Stimulated activated naive CD4-positive, alpha-beta T cell treated with Interleukin-2 at 50 U/mL for 16 hours (primary cell): ENCODE measurements around the gene OST4.
"Not testable (repeated sequence)": the region's sequence is repeated elsewhere in the genome, so short reads cannot be mapped to it uniquely, and the experiment has no call there.

Experiments used
- DNase-seq: peaks from one replicate; lab custom pipeline; 2025; lab: John Stamatoyannopoulos, UW

Gene OST4

DNA sequence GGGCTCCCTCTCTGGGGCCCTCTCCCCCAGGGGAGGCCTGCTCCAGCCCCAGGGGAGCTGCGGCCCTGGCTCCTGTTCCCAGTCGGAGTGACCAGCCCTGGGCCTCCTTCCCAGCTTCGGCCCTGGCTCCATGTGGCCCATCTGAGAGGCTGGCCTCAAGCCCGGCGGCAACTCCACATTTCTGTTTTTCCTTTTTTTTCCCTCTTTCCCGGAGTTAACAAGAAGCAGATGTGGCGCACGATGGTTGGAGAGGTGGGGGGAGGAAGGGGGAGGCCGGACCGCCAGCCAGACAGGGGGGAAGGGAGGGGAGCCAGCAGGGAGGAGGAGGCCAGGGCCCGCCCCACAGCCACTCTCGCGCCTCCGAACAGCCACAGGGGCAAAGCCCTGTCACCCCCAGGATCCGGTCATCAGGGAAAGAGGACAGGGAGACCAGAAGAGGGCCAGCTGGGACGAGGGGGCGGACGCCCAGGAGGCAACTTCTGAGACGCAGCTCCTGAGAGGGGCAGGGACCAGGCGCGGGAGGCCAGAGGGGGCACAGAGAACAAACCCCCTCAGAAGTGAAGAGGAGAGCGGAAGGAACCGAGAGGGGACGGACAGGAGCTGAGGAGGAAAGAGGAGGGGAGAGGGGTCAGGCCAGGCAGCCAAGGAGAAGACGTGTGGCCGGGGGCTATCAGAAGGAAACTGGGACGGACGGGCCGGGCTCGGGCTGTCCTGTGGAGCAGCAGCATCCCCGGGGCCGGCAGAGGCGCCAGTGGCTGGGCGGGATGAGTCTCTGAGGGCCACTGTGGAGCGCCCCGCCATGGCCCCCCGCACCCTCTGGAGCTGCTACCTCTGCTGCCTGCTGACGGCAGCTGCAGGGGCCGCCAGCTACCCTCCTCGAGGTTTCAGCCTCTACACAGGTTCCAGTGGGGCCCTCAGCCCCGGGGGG, 7.1 kb upstream of the OST4 start, which contains the start of gene EMILIN1:
Gene EMILIN1 (plus strand): TSS at position 349 of the 928 bp plus-strand sequence. CDS start 451 bp downstream, at position 800.
- no peak for DNase-seq

DNA sequence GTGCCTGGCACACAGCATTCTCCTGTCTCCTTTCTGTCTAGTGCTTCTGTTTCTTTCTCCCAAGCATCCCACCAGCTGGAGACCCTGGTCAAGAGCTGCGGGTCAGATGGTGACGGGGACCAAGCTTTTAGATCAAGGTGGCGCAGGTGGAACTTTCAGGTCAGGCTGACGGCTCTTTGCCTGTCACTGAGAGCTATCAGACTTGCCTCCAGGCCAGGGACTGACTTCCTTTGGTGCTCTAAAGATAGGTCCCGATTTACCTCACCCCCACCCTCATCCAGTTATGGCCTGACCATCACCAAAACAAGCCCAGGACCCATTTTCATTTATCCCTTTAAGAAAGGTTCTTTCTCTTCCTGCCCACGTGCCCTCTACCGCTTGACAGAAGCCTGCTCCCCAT, 5.8 kb upstream of the OST4 start:
- no peak for DNase-seq

DNA sequence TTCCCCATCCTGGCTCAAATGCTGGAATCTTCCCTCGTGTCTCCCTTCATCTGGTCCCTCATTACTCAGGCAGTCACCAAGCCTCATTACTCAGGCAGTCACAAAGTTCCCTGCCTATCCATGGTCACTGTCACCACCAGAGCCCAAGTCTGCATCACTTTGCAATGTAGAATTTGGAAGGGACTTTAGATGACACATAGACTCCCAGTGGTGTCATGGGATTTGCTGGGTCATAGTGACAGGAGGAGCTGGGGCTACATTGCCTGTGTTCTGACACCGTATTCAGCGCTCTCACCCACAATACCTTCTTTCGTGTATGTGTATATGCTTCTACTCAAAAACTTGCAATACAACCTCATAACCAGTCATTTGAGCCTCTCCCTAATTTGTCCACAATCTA, 4.9 kb upstream of the OST4 start:
- DNase-seq, result no peak

DNA sequence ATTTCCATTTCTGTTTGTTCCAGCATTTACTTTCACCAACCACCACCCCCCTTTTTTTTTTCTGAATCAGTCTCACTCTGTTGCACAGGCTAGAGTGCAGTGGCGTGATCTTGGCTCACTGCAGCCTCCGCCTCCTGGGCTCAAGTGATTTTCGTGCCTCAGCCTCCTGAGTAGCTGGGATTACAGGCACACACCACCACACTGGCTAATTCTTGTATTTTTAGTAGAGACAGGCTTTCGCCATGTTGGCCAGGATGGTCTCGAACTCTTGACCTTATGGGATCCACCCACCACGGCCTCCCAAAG, 4.1 kb upstream of the OST4 start:
- DNase-seq, result not testable (repeated sequence)

DNA sequence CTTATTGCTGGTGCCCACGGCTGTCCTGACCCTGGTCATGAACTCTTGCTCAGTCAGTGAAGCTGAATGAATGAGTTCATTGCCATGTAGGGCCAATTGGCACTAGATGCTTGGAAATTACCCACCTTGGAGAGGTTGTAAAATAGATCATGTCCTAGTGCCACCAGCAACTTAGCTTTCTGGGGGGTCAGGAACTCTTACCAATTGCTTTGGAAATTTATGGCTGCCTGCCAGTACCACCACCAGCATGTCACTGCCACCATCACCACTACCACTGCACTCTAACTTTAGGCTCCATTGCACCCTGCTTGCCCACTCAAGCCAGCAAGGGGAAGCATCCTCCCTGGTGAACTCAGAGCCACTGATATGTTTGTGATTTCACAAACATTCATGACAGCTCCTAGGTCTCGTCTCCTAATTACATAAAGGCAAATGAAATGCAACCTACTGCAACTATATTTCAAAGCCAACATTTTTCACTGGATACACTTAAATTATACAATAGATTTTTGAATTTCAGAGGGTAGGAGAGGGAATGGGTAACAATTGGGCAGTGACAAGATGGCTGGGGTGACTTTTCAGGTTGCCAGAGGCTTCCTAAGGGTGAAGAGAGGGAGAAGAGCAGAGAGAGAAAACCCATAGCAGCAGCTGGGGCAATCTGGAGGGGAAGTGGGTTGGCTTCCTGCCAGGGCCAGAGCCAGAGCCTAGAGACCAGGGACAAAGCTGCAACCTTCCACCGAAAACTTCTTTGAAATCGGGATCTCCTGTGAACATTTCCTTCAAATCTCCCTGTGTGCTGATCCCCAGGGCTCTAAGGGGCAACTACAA, 3.5 kb upstream of the OST4 start:
- DNase-seq, result peak; percentile 3

DNA sequence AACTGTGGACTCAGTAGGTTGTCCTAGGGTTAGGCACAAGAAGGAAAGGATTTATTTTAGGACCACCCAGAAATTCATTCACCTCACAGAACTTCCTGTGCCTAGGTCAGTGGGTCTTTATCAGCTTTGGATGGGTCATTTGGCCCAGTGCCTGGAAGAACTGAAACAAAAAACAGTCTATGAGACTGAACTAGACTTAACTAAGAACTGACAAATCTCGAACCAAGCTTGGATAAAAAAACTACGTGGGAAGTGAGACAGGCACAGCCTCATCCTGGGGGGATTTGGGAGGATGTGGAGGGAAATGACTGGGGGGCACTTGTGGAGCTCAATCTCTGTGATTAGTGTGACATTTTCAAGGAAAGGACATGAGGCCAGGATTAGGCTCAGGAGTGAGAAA, 2.3 kb upstream of the OST4 start:
- no peak for DNase-seq

DNA sequence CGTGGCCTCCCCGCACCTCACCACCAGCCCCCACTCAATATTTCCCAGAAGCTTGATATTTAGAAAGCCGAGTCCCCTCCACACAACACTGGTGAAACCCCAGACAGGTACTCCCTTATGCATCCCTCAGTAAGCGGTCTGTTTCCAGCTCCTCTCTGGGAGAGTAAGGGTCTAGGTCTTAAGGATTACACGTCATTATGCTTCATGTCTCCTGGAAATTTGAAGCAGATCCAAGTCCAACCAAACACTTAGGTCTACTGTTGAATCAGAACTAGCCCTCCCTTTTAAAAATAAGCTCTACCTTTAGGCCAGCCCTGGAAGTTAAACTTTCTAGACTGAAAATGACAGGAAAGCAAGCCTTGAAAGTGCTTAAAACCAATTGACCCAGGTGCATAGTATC, 1.5 kb upstream of the OST4 start:
- no peak for DNase-seq

DNA sequence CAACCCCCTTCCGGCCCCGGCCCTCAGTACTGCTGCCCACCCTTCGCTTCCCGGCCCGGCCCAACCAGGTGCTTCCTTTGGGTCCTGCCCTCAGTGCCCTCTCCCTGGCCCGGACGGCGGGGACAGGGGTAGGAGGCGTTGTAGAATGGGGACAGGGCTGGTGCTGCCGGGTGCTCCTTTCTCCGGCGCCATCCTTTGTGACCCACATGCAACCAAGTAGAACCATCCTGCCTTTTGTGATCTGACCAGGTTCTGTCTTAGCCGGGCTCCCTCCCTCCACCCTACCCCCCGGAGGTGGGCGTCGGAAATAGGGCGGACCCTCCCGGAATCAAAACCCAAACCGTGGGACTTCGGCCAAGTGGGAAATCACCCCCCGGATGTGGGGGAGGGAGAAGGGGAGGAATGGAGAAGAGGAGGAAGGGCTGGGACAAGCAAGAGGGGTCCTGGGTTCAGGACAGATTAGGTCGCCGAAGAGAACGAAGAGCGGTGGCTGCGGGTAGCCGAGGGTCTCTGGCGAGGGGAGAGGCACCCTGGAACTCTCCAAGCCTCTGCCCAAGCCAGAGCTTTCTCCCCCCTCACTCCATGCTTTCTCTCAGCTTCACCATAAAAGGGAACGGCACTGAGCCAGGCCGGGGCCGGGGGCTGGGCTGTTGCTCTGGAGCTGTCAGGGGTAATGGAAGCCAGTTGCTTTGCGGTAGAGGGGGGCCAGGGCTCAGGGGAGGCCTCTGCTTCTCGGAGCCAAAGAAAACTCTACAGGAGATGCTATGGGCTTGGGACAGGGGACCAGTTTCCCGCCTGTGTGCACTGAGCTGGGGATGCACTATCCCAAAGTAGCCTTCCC, 756 bp upstream of the OST4 start:
- no peak for DNase-seq

DNA sequence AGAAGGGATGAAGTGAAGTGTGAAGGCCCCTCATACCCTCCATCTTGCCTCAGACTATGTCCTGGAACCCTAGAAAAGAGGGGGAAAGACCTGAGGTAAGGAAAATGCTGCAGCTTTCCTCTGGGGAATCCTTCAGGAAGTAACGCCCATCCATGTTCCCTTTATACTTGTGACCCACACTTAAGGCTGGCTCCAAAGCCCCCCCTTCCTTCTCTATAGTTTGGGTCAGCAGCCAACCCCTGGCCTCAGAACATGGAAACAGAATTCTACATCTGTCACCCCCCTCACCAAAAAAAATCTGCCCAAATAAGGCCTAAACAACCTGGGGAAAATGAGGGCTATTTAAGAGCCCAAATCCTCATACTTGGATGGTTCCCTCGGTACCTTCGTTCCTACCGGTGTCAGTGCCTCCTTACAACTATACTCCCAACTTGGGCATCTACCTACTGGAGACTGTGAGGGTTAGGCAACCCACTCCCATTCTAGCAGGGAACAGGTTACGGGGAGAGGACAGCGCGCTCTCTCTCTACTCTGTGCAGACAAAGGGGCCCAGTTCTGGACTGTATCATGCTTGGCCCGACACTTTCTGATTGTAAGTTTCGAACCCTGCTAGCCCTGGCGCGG, 689 bp downstream of the OST4 start:
- no peak for DNase-seq

DNA sequence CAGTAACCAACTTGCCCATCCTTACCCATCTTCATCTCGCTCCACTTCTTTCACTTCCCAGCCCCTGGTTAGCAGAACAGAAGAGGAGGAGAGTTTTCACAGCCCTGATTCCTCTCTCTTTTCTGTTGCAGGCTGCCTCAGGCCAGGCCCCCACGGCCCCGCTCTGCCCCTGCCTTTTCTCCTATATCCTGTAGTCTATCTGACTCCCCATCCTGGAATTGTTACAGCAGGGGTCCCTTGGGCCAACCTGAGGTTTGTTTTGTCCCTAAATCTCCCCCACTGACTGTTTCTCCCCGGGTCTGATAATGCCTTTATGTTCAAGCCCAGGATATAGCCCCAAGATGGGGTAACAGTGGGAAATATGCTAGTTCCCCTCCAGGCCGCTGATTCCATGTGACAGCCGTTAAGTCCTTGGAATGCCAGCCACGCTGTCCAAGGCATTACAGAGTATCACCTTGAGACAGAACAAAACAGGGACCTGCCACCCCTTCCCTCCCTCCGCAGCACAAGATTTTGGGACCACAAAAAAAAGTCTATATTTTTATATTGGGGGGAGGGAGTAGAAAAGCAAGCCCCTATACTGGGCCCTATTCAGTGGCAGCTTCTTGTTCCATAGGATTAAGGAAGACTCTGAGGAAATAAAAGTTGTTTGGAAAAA, 1.4 kb downstream of the OST4 start:
- no peak for DNase-seq

DNA sequence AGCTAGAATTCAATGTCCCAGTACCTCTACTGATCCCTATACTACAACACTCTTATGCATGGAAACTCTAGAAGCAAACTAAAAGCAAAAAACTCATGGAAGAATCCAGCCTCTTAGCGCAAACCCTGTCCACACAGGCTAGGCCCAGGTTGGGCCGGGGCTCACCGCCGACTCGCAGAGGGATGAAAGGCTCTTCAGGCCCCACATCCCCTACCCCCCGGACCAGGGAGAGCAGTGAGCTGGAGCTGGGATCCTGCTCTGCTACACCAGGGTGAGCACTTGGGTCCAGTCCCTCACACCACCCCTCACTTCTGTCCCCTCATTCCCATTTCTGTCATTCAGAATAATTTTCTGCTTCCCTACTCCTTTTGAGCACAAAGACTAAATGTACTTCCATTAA, 2.0 kb downstream of the OST4 start:
- no peak for DNase-seq

DNA sequence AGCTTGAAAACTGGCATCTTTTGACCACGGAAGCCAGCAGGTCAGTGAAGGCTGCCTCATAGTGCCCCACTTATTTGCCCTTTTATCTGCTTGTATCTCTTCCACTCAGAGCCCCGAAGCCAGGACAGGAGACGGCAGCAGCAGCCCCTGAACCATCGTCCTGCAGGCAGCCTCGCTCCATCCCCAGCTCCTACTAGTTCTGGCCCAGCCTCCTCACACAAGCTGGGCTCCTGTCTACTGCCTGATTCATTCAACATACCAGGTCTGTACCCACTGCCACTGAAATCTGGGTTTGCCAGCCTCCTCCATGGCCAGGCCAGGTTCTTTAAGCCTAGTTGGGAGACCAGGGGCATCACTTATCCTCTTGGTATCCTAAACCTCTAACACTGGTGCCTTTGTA, 4.1 kb downstream of the OST4 start:
- DNase-seq, result no peak

DNA sequence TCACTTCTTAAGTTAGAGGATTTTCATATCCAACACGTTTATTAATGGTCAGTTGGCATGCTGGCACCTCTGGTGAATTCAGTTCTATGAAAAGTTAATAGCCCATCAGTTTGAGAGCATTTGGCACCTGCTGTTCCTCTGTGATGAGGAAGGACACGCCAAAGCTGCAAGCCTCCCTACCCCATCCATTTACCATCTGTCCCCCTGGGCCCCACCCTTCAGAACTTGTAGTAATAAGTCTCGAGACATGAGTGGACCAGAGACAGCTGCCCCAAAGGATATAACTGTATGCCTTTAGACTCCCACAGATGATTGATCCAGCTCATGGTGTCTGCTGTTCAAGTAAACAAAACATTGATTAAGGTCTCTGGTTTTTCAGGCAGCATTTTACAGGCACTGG, 6.3 kb downstream of the OST4 start:
- no peak for DNase-seq

DNA sequence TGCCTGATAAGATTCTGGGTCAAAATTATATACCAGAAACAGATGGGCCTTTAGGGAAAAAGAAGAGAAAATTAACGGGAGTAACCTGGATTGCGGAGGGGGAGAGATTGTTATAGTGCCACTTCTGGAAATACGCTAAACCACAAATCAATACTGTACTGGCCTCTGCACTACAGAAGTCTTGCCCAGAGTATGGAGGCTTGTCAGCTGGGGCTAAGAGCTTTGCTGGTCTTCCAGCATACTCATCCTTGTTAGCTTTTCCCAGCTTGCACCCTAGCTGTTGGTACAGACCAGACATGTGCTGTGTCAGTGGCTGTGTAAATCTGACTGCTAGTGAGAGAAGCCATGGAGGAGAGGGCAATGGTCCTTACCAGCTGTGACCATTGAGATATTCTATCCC, 11.1 kb downstream of the OST4 start:
- DNase-seq, result no peak

DNA sequence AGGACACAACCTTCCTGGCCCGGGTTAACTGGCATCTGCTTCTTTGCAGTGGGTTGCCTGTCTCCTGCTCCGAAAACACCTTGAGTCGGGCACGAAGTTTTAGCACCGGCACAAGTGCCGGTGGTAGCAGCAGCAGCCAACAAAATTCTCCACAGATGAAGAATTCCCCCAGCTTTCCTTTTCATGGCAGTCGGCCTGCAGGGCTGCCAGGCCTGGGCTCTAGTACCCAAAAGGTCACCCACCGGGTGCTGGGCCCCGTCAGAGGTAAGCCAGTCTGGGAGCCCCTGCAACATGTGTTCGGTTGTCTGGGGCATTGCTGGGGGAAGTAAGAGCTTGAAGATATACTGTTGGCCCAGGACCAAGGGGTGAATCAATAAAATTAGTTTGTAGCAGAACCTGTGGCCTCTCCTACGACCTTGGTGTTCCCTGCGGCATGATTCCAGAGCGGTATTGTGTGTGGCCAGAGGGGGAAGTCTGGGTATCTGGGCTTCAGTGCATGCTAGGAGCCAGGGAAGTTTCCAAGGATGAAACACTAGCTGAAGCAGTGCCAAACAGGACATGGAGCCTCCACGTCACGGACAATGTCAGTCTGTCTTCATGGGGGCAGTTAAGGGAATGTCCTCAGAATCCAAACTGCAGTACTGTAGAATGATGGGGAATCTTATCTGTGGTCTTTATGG, 12.2 kb downstream of the OST4 start:
- DNase-seq, result no peak

DNA sequence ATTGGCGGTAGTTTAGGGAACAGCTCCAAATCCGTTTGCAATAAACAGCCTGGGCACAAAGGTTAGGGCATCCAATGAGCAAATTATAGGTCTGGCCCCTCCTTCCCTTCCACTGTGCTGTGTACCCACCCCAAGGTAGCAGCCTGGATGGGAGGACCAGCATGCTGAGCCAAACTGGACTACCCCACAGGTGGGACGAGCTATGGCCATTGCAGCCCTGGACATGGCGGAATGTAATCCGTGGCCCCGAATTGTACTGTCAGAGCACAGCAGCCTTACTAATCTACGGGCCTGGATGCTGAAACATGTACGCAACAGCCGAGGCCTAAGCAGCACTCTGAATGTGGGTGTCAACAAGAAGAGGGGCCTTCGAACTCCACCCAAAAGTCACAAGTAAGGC, 13.2 kb downstream of the OST4 start:
- no peak for DNase-seq

DNA sequence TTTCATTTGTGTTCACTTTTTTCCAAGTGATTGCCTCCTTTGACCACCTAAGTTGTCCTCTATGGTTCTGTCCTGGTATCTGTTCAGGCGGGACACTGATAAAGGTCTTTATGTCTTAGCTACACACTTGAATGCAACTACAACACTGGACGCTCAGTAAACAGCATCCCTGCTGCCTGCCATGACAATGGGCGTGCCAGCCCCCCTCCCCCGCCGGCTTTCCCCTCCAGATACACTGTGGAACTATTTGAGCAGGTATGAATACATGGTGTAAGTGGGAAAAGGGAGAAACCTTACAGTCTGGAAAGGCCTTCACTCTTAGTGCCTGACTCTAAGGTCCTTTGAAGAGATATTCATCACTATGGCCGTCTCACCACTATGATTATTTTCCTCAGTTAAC, 14.3 kb downstream of the OST4 start:
- DNase-seq, result no peak

DNA sequence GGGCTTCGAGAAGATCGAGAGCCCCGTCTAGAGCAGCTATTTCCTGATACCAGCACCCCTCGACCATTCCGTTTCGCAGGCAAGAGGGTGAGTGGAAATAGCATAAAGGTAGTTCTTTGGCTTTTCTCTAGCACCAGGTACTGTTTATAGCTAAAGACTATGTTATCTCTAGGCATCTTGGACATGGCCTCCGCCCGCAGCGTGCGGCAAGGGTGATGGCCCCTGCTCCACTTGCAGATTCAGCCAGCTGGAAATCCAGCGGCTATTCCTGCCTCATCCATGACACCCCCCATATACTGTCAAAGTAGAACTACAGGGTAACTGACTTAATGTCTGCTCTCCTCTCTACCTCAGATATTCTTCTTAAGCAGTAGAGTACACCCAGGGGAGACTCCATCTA, 16.7 kb downstream of the OST4 start:
- DNase-seq, result no peak

DNA sequence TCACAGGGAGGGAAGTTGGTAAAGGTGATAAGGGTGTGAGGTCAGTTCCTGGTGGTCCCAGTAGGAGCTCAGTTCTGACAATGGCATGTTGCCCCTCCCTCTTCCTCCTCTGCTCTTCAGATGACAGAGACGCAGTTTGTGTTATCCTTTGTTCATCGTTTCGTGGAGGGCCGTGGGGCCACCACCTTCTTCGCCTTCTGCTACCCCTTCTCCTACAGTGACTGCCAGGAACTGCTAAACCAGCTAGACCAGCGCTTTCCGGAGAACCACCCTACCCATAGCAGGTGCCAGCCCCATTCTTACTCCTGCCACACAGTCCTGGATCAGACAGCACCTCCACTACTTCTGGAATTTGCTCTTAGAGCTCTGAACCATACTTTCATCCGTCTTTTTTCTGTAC, 17.7 kb downstream of the OST4 start:
- DNase-seq, result no peak

DNA sequence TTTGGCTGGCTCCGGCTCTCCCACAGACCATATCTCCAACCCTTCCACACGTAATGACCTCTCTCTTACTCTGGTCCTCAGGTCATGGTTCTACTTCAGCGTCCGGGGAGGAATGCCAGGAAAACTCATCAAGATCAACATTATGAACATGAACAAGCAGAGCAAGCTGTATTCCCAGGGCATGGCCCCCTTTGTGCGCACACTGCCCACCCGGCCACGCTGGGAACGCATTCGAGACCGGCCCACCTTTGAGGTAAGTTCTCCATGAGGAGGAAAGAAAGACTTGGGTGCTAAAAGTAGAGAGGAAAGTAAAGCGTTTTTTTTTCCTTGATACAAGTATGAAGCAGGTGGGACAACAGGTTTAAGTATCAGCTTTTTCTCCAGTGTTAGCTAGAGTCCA, 18.1 kb downstream of the OST4 start:
- no peak for DNase-seq
